ACC112 (cell line): ENCODE data around the gene DYNC1LI1.

Experiments used
- H2AFZ ChIP-seq: fragments of 200-600 bp; sonication (generic); one replicate; pipeline ENCODE4 v1.6.0; 2017; ENCODE audit warnings: antibody characterized with exemption, low read length; ENCODE audit not compliant: unreplicated experiment
- H3K27ac ChIP-seq: fragments of 200-600 bp; sonication (generic); 2 replicates; pipeline ENCODE4 v1.5.1; 2014; ENCODE audit warnings: low read depth, mild to moderate bottlenecking, antibody characterized with exemption, low read length, moderate library complexity
- H3K27me3 ChIP-seq: fragments of 200-600 bp; sonication (generic); 2 replicates; pipeline ENCODE4 v1.6.1; 2014; ENCODE audit warnings: mild to moderate bottlenecking, antibody characterized with exemption, low read length, moderate library complexity, mixed read lengths; ENCODE audit not compliant: insufficient read depth
- H3K36me3 ChIP-seq: fragments of 200-600 bp; sonication (generic); 2 replicates; pipeline ENCODE4 v1.6.1; 2016; ENCODE audit warnings: mild to moderate bottlenecking, antibody characterized with exemption, low read length, moderate library complexity, mixed read lengths; ENCODE audit not compliant: insufficient read depth
- H3K4me1 ChIP-seq: fragments of 200-600 bp; sonication (generic); one replicate; pipeline ENCODE4 v1.6.1; 2016; ENCODE audit warnings: low read length, mixed read lengths; ENCODE audit not compliant: insufficient read depth, unreplicated experiment, control insufficient read depth
- H3K4me3 ChIP-seq: fragments of 200-600 bp; sonication (generic); 2 replicates; pipeline ENCODE4 v1.5.1; 2014; ENCODE audit warnings: mild to moderate bottlenecking, low read depth, low read length
- H3K79me2 ChIP-seq: fragments of 200-600 bp; sonication (generic); one replicate; pipeline ENCODE4 v1.6.0; 2016; ENCODE audit warnings: low read length; ENCODE audit not compliant: control insufficient read depth, unreplicated experiment, insufficient read depth

The DYNC1LI1 gene

GRCh38 chr3:32570421-32571191 is at the start of gene DYNC1LI1:
DYNC1LI1 (minus strand) TSS chr3:32570858; CDS start chr3:32570770, 88 bp downstream.
- no peaks in the 10 kb centered on the region for H3K36me3 ChIP-seq
- H3K4me3 ChIP-seq = peak within 1 kb of the TSS; percentile 97
- peak within 1 kb of the TSS; percentile 92 for H2AFZ ChIP-seq
- peaks cover 45% of the 10 kb centered on the region for H3K79me2 ChIP-seq
- H3K27me3 ChIP-seq = no peaks in the 10 kb centered on the region
- peaks cover 16% of the 10 kb centered on the region for H3K4me1 ChIP-seq
- peak within 1 kb of the TSS; percentile 73 for H3K27ac ChIP-seq

- no peaks in the 10 kb centered on the region for H3K4me1 ChIP-seq
Observed at GRCh38 chr3:32619395-32619794, 48.7 kb upstream of the DYNC1LI1 start.

GRCh38 chr3:32616267-32616962 is 45.8 kb upstream of the DYNC1LI1 start:
- H3K27me3 ChIP-seq = no peaks in the 10 kb centered on the region
- no peak overlapping the region for H3K27ac ChIP-seq
- no peaks in the 10 kb centered on the region for H3K4me1 ChIP-seq
- H2AFZ ChIP-seq = no peak overlapping the region
- no peaks in the 10 kb centered on the region for H3K79me2 ChIP-seq
- no peak overlapping the region for H3K4me3 ChIP-seq
- H3K36me3 ChIP-seq = no peaks in the 10 kb centered on the region

More at GRCh38 chr3:32619395-32619794, 48.7 kb upstream of the DYNC1LI1 start:
- Histone ChIP-seq H3K4me3 (no peak overlapping the region), H3K36me3 (no peaks in the 10 kb centered on the region), H2AFZ (no peak overlapping the region), H3K79me2 (no peaks in the 10 kb centered on the region), H3K27me3 (peaks cover 3% of the 10 kb centered on the region; the same call in 1 of the 2 replicates), H3K27ac (no peak overlapping the region)

- no peaks in the 10 kb centered on the region for H3K4me1 ChIP-seq
- no peaks in the 10 kb centered on the region for H3K36me3 ChIP-seq
- H3K27me3 ChIP-seq = no peaks in the 10 kb centered on the region
- no peaks in the 10 kb centered on the region for H3K79me2 ChIP-seq
- H2AFZ ChIP-seq = peak overlapping the region; percentile 83
- H3K4me3 ChIP-seq = no peak overlapping the region
- H3K27ac ChIP-seq = no peak overlapping the region
Observed at GRCh38 chr3:32614956-32615355, 44.3 kb upstream of the DYNC1LI1 start.

GRCh38 chr3:32613183-32613582 is 42.5 kb upstream of the DYNC1LI1 start:
- Histone ChIP-seq H3K36me3 (no peaks in the 10 kb centered on the region), H3K4me1 (no peaks in the 10 kb centered on the region), H3K27ac (no peak overlapping the region), H3K4me3 (no peak overlapping the region), H3K27me3 (no peaks in the 10 kb centered on the region), H2AFZ (no peak overlapping the region), H3K79me2 (no peaks in the 10 kb centered on the region)

GRCh38 chr3:32612547-32612946 is 41.9 kb upstream of the DYNC1LI1 start:
- Histone ChIP-seq H3K79me2 (no peaks in the 10 kb centered on the region), H3K36me3 (no peaks in the 10 kb centered on the region), H3K27ac (no peak overlapping the region), H3K4me3 (no peak overlapping the region), H3K4me1 (no peaks in the 10 kb centered on the region), H3K27me3 (no peaks in the 10 kb centered on the region), H2AFZ (no peak overlapping the region)

- no peak overlapping the region for H3K27ac ChIP-seq
- H3K4me3 ChIP-seq = no peak overlapping the region
- no peak overlapping the region for H2AFZ ChIP-seq
- H3K4me1 ChIP-seq = no peaks in the 10 kb centered on the region
- no peaks in the 10 kb centered on the region for H3K36me3 ChIP-seq
- H3K27me3 ChIP-seq = peaks cover 5% of the 10 kb centered on the region
- H3K79me2 ChIP-seq = no peaks in the 10 kb centered on the region
Observed at GRCh38 chr3:32607522-32607921, 36.9 kb upstream of the DYNC1LI1 start.

GRCh38 chr3:32606960-32607359 is 36.3 kb upstream of the DYNC1LI1 start:
- peaks cover 8% of the 10 kb centered on the region for H3K27me3 ChIP-seq
- H3K79me2 ChIP-seq = no peaks in the 10 kb centered on the region
- H3K4me1 ChIP-seq = no peaks in the 10 kb centered on the region
- H3K27ac ChIP-seq = no peak overlapping the region
- no peak overlapping the region for H3K4me3 ChIP-seq
- H3K36me3 ChIP-seq = no peaks in the 10 kb centered on the region
- no peak overlapping the region for H2AFZ ChIP-seq

GRCh38 chr3:32606277-32606676 is 35.6 kb upstream of the DYNC1LI1 start:
- Histone ChIP-seq H3K79me2 (no peaks in the 10 kb centered on the region), H2AFZ (no peak overlapping the region), H3K4me3 (no peak overlapping the region), H3K27me3 (peaks cover 13% of the 10 kb centered on the region), H3K27ac (no peak overlapping the region), H3K4me1 (no peaks in the 10 kb centered on the region), H3K36me3 (no peaks in the 10 kb centered on the region)

- Histone ChIP-seq H3K79me2 (no peaks in the 10 kb centered on the region), H3K4me3 (no peak overlapping the region), H3K36me3 (no peaks in the 10 kb centered on the region), H3K4me1 (no peaks in the 10 kb centered on the region), H3K27ac (no peak overlapping the region), H2AFZ (no peak overlapping the region), H3K27me3 (peaks cover 13% of the 10 kb centered on the region)
Observed at GRCh38 chr3:32603064-32603463, 32.4 kb upstream of the DYNC1LI1 start.

GRCh38 chr3:32602206-32602605 is 31.5 kb upstream of the DYNC1LI1 start:
- Histone ChIP-seq H3K4me3 (no peak overlapping the region), H2AFZ (no peak overlapping the region), H3K4me1 (no peaks in the 10 kb centered on the region), H3K79me2 (no peaks in the 10 kb centered on the region), H3K36me3 (no peaks in the 10 kb centered on the region), H3K27me3 (peaks cover 13% of the 10 kb centered on the region), H3K27ac (no peak overlapping the region)
